NCI-H1105 treated with DMSO at 0.1 percent for 48 hours (cell line): ENCODE measurements around the gene KBTBD4.
"Not testable (repeated sequence)": the region's sequence is repeated elsewhere in the genome, so short reads cannot be mapped to it uniquely, and the experiment has no call there.

ENCODE experiments used
- DNase-seq: peaks from one replicate; lab custom pipeline; 2025; lab: John Stamatoyannopoulos, UW

KBTBD4 gene

GRCh38 chr11:47526032-47526431 is 52.7 kb downstream of the KBTBD4 start:
- not testable (repeated sequence) for DNase-seq

DNA sequence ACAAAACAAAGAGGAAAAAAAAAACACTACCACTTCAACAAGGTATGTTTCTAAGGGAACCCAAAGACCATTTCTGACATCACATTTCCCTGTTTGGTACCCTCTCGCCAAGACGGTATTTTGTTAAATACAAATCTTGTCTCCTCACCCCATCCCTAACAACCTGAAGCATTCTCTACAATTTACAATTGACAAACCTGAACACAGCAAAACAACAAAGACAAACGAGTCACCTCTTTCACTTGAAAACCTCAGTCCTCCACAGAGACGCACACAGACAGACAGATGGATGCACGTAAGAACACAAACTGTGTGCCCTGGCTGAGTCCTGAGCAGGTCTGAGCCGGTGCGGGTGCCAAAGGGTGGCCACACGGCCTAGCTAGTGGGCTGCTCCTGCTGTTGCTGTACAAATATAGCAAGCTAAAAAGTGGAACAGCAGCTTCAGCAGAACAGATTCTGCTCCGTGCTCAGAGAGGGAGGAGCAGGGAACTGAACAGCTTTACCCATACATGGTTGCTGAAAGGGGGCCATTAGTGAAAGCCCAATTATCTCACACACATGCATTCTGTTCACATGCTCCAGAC is 54.4 kb downstream of the KBTBD4 start:
- no peak for DNase-seq

GRCh38 chr11:47523490-47524225 is 55.1 kb downstream of the KBTBD4 start:
- no peak for DNase-seq
